D721Med (cell line): ENCODE results near the gene TEX48.

Source experiments
- DNase-seq: peaks from one replicate; pipeline ENCODE4 v3.0.0; 2011; ENCODE audit warnings: low spot score; ENCODE audit not compliant: insufficient read length
- FAIRE-seq: peaks from 2 replicates; lab custom pipeline; 2011; peaks lifted over from hg19 to GRCh38; lab: Jason Lieb, UNC
- CTCF ChIP-seq: IDR thresholded peaks from 2 replicates; pipeline ENCODE4 v1.5.1; 2012; ENCODE audit warnings: mild to moderate bottlenecking, control low read depth; ENCODE audit not compliant: insufficient read depth; ENCODE audit errors: missing control alignments

Gene TEX48

GRCh38 chr9:114641967-114642366, 40.0 kb downstream of the TEX48 start:
- FAIRE-seq (no peak), DNase-seq (no peak)
- no peak for TF ChIP-seq CTCF

- DNase-seq (no peak), FAIRE-seq (no peak)
- no peak for TF ChIP-seq CTCF
These were observed 43.6 kb downstream of the TEX48 start for GRCh38 chr9:114638404-114638803.

DNA sequence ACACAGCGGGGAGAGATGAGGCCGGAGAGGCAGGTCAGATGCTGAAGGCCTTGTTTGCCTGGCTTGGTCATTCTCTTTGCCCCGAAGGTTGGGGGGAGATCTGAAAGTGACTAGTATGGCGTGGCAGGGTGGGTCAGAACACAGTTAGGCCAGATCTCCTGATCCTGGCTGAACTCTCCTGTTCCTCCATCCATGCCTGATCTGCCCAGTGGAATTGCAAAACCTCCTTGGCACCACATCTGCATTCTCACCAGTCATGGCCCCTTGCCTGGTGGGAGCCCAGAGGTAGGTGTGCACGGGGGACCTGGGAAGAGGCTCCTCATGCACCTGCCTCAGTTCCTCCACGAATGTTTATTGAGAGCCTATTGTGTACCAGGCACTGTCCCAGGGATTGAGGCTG, 47.6 kb downstream of the TEX48 start:
- no peak for FAIRE-seq
- TF ChIP-seq CTCF, result no peak
- DNase-seq, result no peak

DNA sequence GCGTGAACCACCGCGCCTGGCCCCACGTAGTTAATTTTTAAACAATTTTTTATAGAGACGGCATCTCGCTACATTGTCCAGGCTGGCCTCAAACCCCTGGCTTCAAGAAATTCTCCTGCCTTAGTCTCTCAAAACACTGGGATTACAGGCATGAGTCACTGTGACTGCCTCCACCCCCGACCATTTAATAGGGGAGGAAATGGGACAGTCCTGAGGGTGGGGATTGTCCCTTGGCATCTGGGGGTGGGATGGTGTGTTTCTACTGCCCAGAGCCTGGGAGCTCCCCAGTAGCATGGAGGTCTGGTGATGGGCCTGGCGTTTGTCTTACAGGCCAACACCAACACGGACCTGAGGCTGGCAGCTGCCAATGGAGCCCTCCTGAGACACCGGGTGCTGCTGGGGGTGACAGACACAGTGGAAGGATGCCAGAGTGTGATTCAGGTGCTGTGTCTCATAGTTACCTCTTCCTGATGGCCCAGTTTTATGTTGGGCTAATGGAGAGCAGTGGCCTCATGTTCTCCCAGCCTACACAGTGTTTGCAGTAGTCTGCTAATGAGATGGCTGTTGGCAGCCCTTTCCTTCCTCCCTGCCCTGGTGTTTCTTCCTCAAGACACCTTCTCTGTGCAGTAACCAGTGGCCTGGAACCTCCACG, 48.4 kb downstream of the TEX48 start:
- FAIRE-seq (no peak), DNase-seq (no peak)
- TF ChIP-seq CTCF, result no peak

DNA sequence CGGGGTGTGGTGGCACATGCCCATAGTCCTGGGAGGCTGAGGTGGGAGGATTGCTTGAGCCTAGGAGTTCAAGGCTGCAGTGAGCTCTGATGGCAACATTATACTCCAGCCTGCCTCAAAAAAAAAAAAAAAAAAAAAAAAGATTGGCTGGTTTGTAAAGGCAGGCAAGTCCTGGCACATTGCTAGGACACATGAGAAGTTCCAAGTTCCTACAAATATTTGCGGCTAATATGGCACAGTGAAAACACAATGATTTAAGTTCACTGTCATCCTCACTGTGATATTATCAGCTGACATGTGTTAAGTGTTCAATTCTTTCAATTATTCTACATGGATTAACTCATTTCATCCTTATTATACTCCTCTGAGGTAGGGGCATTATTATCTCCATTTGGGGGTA, 50.8 kb downstream of the TEX48 start:
- no peak for DNase-seq
- no peak for FAIRE-seq
- no peak for TF ChIP-seq CTCF

GRCh38 chr9:114629563-114630090, 52.4 kb downstream of the TEX48 start:
- FAIRE-seq (no peak), DNase-seq (no peak)
- no peak for TF ChIP-seq CTCF

DNA sequence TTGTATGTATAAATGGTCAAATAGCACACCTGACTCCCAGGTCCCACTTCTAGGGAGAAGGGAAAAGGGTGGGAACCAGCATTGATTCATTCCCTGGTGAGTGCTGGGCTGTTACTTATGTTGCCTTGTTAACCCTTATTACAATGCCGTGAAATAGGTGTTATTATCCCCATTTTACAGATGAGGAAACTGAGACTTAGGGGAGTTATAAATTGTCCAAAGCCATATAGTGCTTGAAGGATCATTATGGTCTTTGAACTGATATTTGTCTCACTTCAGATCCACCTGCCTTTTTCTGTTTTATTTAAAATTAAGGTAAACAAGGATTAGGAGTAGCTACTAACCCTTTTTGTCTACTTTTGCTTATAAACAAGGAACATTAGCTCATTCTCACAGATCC, 54.4 kb downstream of the TEX48 start:
- no peak for FAIRE-seq
- TF ChIP-seq CTCF, result no peak
- DNase-seq, result no peak
